DOHH2 (cell line): Measurements from ENCODE around the gene BRSK2.
"Not testable (repeated sequence)": the region's sequence is repeated elsewhere in the genome, so short reads cannot be mapped to it uniquely, and the experiment has no call there.

ENCODE experiments used
- H3F3A ChIP-seq: fragments of 200-600 bp; sonication (generic), shearing (Covaris generic); 2 replicates; pipeline ENCODE4 v1.6.0; 2016; ENCODE audit warnings: antibody characterized with exemption, mild to moderate bottlenecking; ENCODE audit not compliant: control insufficient read depth, insufficient read depth
- H3K27ac ChIP-seq: fragments of 200-600 bp; sonication (generic); 2 replicates; pipeline ENCODE4 v1.5.1; 2014; ENCODE audit warnings: low read depth, mild to moderate bottlenecking, low read length, moderate library complexity
- H3K27me3 ChIP-seq: fragments of 200-600 bp; sonication (generic); 2 replicates; pipeline ENCODE4 v1.6.1; 2014; ENCODE audit warnings: mild to moderate bottlenecking, low read length, mixed read lengths; ENCODE audit not compliant: control insufficient read depth
- H3K36me3 ChIP-seq: fragments of 200-600 bp; sonication (generic); 2 replicates; pipeline ENCODE4 v1.6.1; 2014; ENCODE audit warnings: mild to moderate bottlenecking, low read length, moderate library complexity, mixed read lengths; ENCODE audit not compliant: control insufficient read depth
- H3K4me1 ChIP-seq: fragments of 200-600 bp; sonication (generic); 2 replicates; pipeline ENCODE4 v1.6.1; 2014; ENCODE audit warnings: mild to moderate bottlenecking, low read length, mixed read lengths; ENCODE audit not compliant: control insufficient read depth
- H3K4me2 ChIP-seq: fragments of 200-600 bp; sonication (generic); 2 replicates; pipeline ENCODE4 v1.6.0; 2014; ENCODE audit warnings: mild to moderate bottlenecking, low read length, moderate library complexity
- H3K4me3 ChIP-seq: fragments of 200-600 bp; sonication (generic); 2 replicates; pipeline ENCODE4 v1.5.1; 2014; ENCODE audit warnings: mild to moderate bottlenecking, low read length, mixed read lengths
- H3K79me2 ChIP-seq: fragments of 200-600 bp; sonication (generic); 2 replicates; pipeline ENCODE4 v1.6.1; 2014; ENCODE audit warnings: mild to moderate bottlenecking, low read length, mixed read lengths; ENCODE audit not compliant: control insufficient read depth
- H3K9me2 ChIP-seq: fragments of 200-600 bp; sonication (generic); replicated peaks from 2 replicates; pipeline ENCODE4 v1.6.1; 2014; ENCODE audit warnings: mild to moderate bottlenecking, low read length, mixed read lengths; ENCODE audit not compliant: control insufficient read depth
- H3K9me3 ChIP-seq: fragments of 200-600 bp; sonication (generic); 2 replicates; pipeline ENCODE4 v1.6.1; 2014; ENCODE audit warnings: antibody characterized with exemption, low read length, mixed read lengths; ENCODE audit not compliant: control insufficient read depth, insufficient read depth
- H4K20me1 ChIP-seq: fragments of 200-600 bp; sonication (generic); 2 replicates; pipeline ENCODE4 v1.6.0; 2014; ENCODE audit warnings: low read depth, mild to moderate bottlenecking, antibody characterized with exemption, low read length, moderate library complexity; ENCODE audit not compliant: control insufficient read depth, insufficient read depth
- EZH2phosphoT487 ChIP-seq: fragments of 200-600 bp; sonication (generic); IDR thresholded peaks from 2 replicates; pipeline ENCODE4 v1.6.1; 2017; ENCODE audit warnings: borderline replicate concordance, mild to moderate bottlenecking, antibody characterized with exemption, low read length, moderate library complexity, mixed read lengths
- TF ChIP-seq, protein P1 (sequence below): fragments of 200-600 bp; sonication (generic); IDR thresholded peaks from one replicate; pipeline ENCODE4 v1.5.1; 2014; ENCODE audit warnings: antibody characterized with exemption, mild to moderate bottlenecking, low read depth, low read length; ENCODE audit not compliant: poor library complexity, severe bottlenecking

Gene BRSK2

GRCh38 chr11:1508491-1508891 is 118.8 kb downstream of the BRSK2 start:
- Histone ChIP-seq H3K4me3 (no peak overlapping the region), H3F3A (peaks cover 6% of the 10 kb centered on the region; the same call in 1 of the 2 replicates), H3K4me2 (no peak overlapping the region), H4K20me1 (peaks cover 7% of the 10 kb centered on the region), H3K9me2 (no peaks in the 10 kb centered on the region), H3K9me3 (no peaks in the 10 kb centered on the region; the same call in 1 of the 2 replicates), H3K27ac (no peak overlapping the region), H3K27me3 (no peaks in the 10 kb centered on the region), H3K4me1 (peaks cover 7% of the 10 kb centered on the region; the same call in 1 of the 2 replicates), H3K36me3 (no peaks in the 10 kb centered on the region), H3K79me2 (peaks cover 55% of the 10 kb centered on the region)
- TF ChIP-seq EZH2phosphoT487: no peak
- TF ChIP-seq, protein P1, sequence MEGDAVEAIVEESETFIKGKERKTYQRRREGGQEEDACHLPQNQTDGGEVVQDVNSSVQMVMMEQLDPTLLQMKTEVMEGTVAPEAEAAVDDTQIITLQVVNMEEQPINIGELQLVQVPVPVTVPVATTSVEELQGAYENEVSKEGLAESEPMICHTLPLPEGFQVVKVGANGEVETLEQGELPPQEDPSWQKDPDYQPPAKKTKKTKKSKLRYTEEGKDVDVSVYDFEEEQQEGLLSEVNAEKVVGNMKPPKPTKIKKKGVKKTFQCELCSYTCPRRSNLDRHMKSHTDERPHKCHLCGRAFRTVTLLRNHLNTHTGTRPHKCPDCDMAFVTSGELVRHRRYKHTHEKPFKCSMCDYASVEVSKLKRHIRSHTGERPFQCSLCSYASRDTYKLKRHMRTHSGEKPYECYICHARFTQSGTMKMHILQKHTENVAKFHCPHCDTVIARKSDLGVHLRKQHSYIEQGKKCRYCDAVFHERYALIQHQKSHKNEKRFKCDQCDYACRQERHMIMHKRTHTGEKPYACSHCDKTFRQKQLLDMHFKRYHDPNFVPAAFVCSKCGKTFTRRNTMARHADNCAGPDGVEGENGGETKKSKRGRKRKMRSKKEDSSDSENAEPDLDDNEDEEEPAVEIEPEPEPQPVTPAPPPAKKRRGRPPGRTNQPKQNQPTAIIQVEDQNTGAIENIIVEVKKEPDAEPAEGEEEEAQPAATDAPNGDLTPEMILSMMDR: no peak

DNA sequence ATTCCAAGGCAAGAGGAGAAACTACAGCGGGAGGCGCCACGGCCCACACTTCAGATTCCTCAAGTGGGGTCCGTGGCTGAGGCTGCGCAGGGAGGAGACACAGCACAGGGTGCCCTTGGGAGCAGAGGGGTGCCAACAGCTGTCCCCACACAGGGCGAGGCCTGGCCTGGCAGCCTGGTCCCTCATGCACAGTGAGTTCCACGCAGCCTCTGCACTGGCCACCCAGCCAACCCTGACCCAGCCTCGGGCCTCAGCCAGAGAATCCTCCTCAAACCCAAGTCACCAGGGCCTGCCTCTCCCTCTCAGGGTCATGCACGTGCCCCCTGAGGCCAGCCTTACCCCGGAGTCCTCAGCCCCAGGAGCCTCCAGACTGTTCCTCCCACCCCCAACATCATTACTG is 119.3 kb downstream of the BRSK2 start:
- no peaks in the 10 kb centered on the region for H3K9me2 ChIP-seq
- peaks cover 7% of the 10 kb centered on the region for H4K20me1 ChIP-seq
- peaks cover 6% of the 10 kb centered on the region; the same call in 1 of the 2 replicates for H3F3A ChIP-seq
- H3K4me3 ChIP-seq: no peak overlapping the region
- H3K4me1 ChIP-seq: peaks cover 8% of the 10 kb centered on the region; the same call in 1 of the 2 replicates
- no peak overlapping the region for H3K4me2 ChIP-seq
- no peaks in the 10 kb centered on the region for H3K27me3 ChIP-seq
- no peaks in the 10 kb centered on the region; the same call in 1 of the 2 replicates for H3K9me3 ChIP-seq
- no peaks in the 10 kb centered on the region for H3K36me3 ChIP-seq
- TF ChIP-seq, protein P1: no peak
- TF ChIP-seq EZH2phosphoT487: no peak
- H3K27ac ChIP-seq: no peak overlapping the region
- peaks cover 56% of the 10 kb centered on the region for H3K79me2 ChIP-seq

GRCh38 chr11:1509626-1510255 is 120.0 kb downstream of the BRSK2 start:
- TF ChIP-seq, protein P1: no peak
- no peak for TF ChIP-seq EZH2phosphoT487
- H3K79me2 ChIP-seq: peaks cover 58% of the 10 kb centered on the region
- no peaks in the 10 kb centered on the region for H3K27me3 ChIP-seq
- H4K20me1 ChIP-seq: peaks cover 12% of the 10 kb centered on the region
- H3K36me3 ChIP-seq: no peaks in the 10 kb centered on the region
- no peak overlapping the region for H3K4me2 ChIP-seq
- no peaks in the 10 kb centered on the region for H3K9me3 ChIP-seq
- H3K4me1 ChIP-seq: peaks cover 8% of the 10 kb centered on the region; the same call in 1 of the 2 replicates
- no peak overlapping the region for H3K27ac ChIP-seq
- no peak overlapping the region for H3K4me3 ChIP-seq
- no peaks in the 10 kb centered on the region for H3K9me2 ChIP-seq
- H3F3A ChIP-seq: peaks cover 6% of the 10 kb centered on the region; the same call in 1 of the 2 replicates

DNA sequence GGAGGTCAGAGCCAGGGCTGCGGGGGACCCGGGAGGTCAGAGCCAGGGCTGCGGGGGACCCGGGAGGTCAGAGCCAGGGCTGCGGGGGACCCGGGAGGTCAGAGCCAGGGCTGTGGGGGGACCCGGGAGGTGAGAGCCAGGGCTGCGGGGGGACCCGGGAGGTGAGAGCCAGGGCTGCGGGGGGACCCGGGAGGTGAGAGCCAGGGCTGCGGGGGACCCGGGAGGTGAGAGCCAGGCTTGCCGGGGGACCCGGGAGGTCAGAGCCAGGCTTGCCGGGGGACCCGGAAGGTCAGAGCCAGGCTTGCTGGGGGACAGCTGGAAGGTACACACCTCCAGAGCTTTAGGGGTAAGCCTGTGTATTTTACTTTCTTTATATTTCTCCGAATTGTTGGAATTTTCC is 120.6 kb downstream of the BRSK2 start:
- not testable (repeated sequence) for H3K9me2 ChIP-seq, H3K27ac ChIP-seq, H3K4me1 ChIP-seq, H3K4me3 ChIP-seq, H3K4me2 ChIP-seq, H3K9me3 ChIP-seq, H3F3A ChIP-seq, H3K27me3 ChIP-seq, H3K36me3 ChIP-seq
- Histone ChIP-seq H4K20me1 (peaks cover 18% of the 10 kb centered on the region), H3K79me2 (peaks cover 58% of the 10 kb centered on the region)
